ENCODE measurements around the gene CYP2A13. TPM values are rescaled to one million over a fixed set of nuclear protein-coding genes. Genes with fewer than 3 reads are reported as not detected.
A peak's percentile ranks its signal among the peaks of the same experiment; 100 is the strongest.
"Not testable (repeated sequence)": the region's sequence is repeated elsewhere in the genome, so short reads cannot be mapped to it uniquely, and the experiment has no call there.

The CYP2A13 gene
- total RNA-seq, 6 experiments from 2014 or later = not detected

DNA sequence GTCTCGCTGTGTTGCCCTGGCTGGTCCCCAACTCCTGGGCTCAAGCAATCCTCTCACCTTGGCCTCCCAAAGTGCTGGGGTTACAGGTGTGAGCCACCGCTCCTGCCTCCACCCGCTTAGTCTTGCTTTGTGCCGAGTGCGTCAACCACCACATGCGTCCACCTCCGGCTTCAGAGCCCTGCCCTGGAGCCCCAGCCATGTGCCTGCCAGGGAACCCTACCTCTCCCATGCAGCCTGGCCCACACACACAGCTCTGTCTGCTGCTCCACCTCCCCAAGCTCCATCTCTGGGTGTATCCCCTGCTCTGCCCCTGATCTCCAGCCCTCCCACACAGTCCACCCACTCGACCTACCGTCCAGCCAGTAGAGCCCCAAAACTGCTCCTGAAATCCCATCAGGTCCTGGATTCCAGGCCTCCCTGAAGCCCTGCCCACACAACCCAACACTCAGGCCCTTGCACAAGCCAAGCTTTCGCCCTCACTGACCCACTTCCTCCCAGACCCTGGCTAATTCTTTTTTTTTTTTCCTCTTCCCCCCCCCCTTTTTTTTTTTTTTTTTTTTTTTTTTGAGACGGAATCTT lies 35.6 kb downstream of the CYP2A13 start:
- DNase-seq = no peak
- Mint-ChIP-seq H3K4me1 (ENCODE audit: low read depth) (peaks cover 8% of the 10 kb centered on the region), H3K4me3 (no peak overlapping the region), H3K27me3 (ENCODE audit: insufficient read depth) (peaks cover 20% of the 10 kb centered on the region), H3K36me3 (ENCODE audit: low read depth) (no peaks in the 10 kb centered on the region), H3K9me3 (no peaks in the 10 kb centered on the region), H3K27ac (no peak overlapping the region)
- TF ChIP-seq, protein P1, sequence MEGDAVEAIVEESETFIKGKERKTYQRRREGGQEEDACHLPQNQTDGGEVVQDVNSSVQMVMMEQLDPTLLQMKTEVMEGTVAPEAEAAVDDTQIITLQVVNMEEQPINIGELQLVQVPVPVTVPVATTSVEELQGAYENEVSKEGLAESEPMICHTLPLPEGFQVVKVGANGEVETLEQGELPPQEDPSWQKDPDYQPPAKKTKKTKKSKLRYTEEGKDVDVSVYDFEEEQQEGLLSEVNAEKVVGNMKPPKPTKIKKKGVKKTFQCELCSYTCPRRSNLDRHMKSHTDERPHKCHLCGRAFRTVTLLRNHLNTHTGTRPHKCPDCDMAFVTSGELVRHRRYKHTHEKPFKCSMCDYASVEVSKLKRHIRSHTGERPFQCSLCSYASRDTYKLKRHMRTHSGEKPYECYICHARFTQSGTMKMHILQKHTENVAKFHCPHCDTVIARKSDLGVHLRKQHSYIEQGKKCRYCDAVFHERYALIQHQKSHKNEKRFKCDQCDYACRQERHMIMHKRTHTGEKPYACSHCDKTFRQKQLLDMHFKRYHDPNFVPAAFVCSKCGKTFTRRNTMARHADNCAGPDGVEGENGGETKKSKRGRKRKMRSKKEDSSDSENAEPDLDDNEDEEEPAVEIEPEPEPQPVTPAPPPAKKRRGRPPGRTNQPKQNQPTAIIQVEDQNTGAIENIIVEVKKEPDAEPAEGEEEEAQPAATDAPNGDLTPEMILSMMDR (IDR thresholded peaks at IDR 0.05) = no peak

DNA sequence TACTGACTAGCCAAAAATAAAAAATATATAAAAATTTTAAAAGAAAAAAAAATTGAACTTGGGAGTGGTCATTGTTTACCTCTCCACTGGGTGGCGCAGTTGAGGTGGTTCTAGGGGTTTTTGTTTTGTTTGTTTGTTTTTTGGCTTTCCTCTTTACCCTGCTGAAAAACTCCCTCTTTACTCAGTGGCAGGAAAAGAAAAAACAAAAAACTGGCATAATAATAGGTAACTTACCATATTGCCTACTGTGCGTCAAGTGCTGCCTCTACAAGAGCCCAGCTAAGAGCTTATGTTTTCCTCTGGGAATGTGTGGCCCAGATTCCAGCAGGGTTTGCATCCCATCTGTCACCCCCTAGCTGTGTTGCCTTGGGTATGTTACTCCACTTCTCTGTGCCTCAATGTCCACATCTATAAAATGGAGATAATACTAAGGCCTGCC lies 38.5 kb downstream of the CYP2A13 start:
- H3K36me3 Mint-ChIP-seq (ENCODE audit: low read depth); H3K9me3 Mint-ChIP-seq; DNase-seq; H3K4me3 Mint-ChIP-seq; H3K27ac Mint-ChIP-seq; H3K4me1 Mint-ChIP-seq (ENCODE audit: low read depth): not testable (repeated sequence)
- TF ChIP-seq, protein P1 (IDR thresholded peaks at IDR 0.05) = peak; percentile 89
- H3K27me3 Mint-ChIP-seq (ENCODE audit: insufficient read depth) = peaks cover 29% of the 10 kb centered on the region

DNA sequence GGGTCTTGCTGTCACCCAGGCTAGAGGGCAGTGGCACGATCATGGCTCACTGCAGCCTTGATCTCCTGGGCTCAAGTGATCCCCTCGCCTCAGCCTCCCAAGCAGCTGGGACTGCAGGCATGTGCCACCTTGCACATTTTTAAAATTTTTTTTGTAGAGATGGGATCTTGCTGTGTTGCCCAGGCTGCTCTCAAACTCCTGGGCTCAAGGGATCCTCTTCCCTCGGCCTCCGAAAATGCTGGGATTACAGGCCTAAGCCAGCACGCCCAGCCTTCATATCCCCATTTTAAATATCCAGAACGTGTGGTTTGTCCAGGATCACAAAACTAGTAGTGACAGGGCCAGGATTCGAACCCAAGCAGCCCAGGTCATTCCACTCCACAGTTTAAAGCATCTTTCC lies 39.1 kb downstream of the CYP2A13 start:
- not testable (repeated sequence) for H3K9me3 Mint-ChIP-seq; H3K27ac Mint-ChIP-seq; H3K4me1 Mint-ChIP-seq (ENCODE audit: low read depth); DNase-seq; H3K36me3 Mint-ChIP-seq (ENCODE audit: low read depth)
- H3K4me3 Mint-ChIP-seq = 0 out of 2 replicates have a peak overlapping the region, but pooled peaks have one; percentile 50
- H3K27me3 Mint-ChIP-seq (ENCODE audit: insufficient read depth) = peaks cover 32% of the 10 kb centered on the region

DNA sequence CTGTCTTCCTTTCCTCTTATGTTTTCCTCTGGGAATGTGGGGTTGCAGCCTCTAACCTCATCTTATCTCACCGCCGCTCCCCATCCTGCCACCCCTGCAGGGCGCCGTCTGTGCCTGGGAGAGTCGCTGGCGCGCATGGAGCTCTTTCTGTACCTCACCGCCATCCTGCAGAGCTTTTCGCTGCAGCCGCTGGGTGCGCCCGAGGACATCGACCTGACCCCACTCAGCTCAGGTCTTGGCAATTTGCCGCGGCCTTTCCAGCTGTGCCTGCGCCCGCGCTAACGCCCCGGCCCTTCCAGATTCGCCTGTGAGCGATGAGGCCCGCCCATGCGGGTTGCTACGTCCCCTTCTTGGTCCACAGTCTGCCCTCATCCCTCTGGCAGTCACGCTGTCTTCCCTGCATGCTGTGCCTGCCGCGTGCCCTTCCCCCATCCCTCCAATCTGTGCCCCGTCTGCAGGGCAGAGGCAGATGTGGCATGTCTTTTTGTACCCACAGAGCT lies 39.6 kb downstream of the CYP2A13 start:
- TF ChIP-seq, protein P1 (IDR thresholded peaks at IDR 0.05) = peak; percentile 42; the same call in 1 of the 2 replicates
- H3K4me1 Mint-ChIP-seq (ENCODE audit: low read depth); H3K9me3 Mint-ChIP-seq; H3K27ac Mint-ChIP-seq; H3K36me3 Mint-ChIP-seq (ENCODE audit: low read depth): not testable (repeated sequence)
- peak; percentile 20 for DNase-seq
- peak overlapping the region; percentile 50; the same call in 1 of the 2 replicates for H3K4me3 Mint-ChIP-seq
- H3K27me3 Mint-ChIP-seq (ENCODE audit: insufficient read depth) = peaks cover 32% of the 10 kb centered on the region

DNA sequence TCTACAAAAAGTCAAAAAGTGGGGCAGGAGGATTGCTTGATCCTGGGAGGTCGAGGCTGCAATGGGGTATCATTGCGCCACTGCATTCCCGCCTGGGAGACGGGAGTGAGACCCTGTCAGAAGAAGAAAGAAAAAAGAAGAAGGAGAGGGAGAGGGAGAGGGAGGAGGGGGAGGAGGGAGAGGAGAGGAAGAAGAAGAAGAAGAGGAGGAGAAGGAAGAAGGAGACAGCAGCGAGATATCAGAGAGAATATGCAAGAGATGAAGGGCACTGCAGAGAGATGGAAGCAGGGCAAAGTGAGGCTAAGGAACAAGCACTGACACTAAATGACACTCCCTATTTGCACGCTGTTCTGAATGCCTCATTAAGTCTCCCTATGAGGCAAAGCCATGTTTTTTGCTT lies 40.4 kb downstream of the CYP2A13 start:
- no peaks in the 10 kb centered on the region for H3K9me3 Mint-ChIP-seq
- no peak overlapping the region for H3K27ac Mint-ChIP-seq
- H3K4me1 Mint-ChIP-seq (ENCODE audit: low read depth) = peaks cover 8% of the 10 kb centered on the region
- DNase-seq = no peak
- no peak overlapping the region for H3K4me3 Mint-ChIP-seq
- TF ChIP-seq, protein P1 (IDR thresholded peaks at IDR 0.05) = no peak
- H3K36me3 Mint-ChIP-seq (ENCODE audit: low read depth) = no peaks in the 10 kb centered on the region
- peaks cover 33% of the 10 kb centered on the region for H3K27me3 Mint-ChIP-seq (ENCODE audit: insufficient read depth)

DNA sequence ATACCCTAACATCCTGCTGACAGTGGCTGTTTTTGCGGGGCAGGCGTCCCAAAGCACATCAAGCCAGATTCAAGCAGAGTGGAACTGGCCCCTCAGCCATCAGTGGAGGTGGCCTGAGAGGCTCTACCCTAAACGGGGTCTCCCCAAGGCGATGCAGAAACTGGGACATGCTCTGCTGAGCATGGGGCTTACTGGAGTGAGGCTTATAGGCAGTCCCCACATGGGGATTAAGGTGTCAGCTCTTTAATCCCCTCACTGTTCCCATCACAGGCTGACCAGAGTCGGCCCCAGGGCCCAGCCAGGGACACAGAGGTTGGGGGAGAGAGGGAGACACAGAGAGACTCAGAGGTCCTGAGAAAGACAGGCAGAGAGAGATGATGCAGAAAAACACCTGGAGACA lies 42.9 kb downstream of the CYP2A13 start:
- Mint-ChIP-seq H3K4me3 (no peak overlapping the region), H3K27ac (no peak overlapping the region), H3K27me3 (ENCODE audit: insufficient read depth) (peaks cover 38% of the 10 kb centered on the region), H3K4me1 (ENCODE audit: low read depth) (peaks cover 8% of the 10 kb centered on the region), H3K36me3 (ENCODE audit: low read depth) (no peaks in the 10 kb centered on the region), H3K9me3 (no peaks in the 10 kb centered on the region)
- TF ChIP-seq, protein P1 (IDR thresholded peaks at IDR 0.05) = no peak
- DNase-seq = no peak
